Osteoblast (primary cell): ENCODE results near the gene MKRN2OS. TPM values are rescaled to one million over a fixed set of nuclear protein-coding genes. Genes with fewer than 3 reads are reported as not detected.

Experiments used
- DNase-seq: peaks from one replicate; pipeline ENCODE4 v3.0.0; 2011; ENCODE audit warnings: low spot score, mixed read lengths; ENCODE audit not compliant: insufficient read length; ENCODE audit errors: missing footprints
- H2AFZ ChIP-seq: 2 replicates; pipeline ENCODE4 v1.6.0; 2011; ENCODE audit warnings: mild to moderate bottlenecking, low read length
- H3K27ac ChIP-seq: 2 replicates; pipeline ENCODE4 v1.5.1; 2011; ENCODE audit warnings: mild to moderate bottlenecking, low read depth, low read length, moderate library complexity
- H3K27me3 ChIP-seq: 2 replicates; pipeline ENCODE4 v1.6.0; 2012; ENCODE audit warnings: mild to moderate bottlenecking, control low read depth, inconsistent platforms, low read length, moderate library complexity; ENCODE audit not compliant: insufficient read depth
- H3K36me3 ChIP-seq: 2 replicates; pipeline ENCODE4 v1.5.1; 2011; ENCODE audit warnings: mild to moderate bottlenecking, low read length, control low read depth, moderate library complexity; ENCODE audit not compliant: insufficient read depth
- H3K4me1 ChIP-seq: 2 replicates; pipeline ENCODE4 v1.5.1; 2011; ENCODE audit warnings: mild to moderate bottlenecking, low read length, control low read depth, moderate library complexity; ENCODE audit not compliant: insufficient read depth
- H3K4me2 ChIP-seq: 2 replicates; pipeline ENCODE4 v1.6.0; 2011; ENCODE audit warnings: mild to moderate bottlenecking, low read length; ENCODE audit not compliant: insufficient read depth
- H3K4me3 ChIP-seq: fragments of 200-600 bp; sonication (generic); 3 replicates; pipeline ENCODE4 v1.5.1; 2012; ENCODE audit warnings: mild to moderate bottlenecking, low read length, inconsistent platforms; ENCODE audit not compliant: insufficient read depth
- H3K79me2 ChIP-seq: 2 replicates; pipeline ENCODE4 v1.6.0; 2012; ENCODE audit warnings: mild to moderate bottlenecking, low read length, control low read depth, inconsistent platforms; ENCODE audit not compliant: insufficient read depth
- H3K9me3 ChIP-seq: 2 replicates; pipeline ENCODE4 v1.5.1; 2011; ENCODE audit warnings: low read depth, low read length, control low read depth
- H4K20me1 ChIP-seq: 2 replicates; pipeline ENCODE4 v1.6.0; 2012; ENCODE audit warnings: mild to moderate bottlenecking, low read length, control low read depth; ENCODE audit not compliant: insufficient read depth
- CTCF ChIP-seq: IDR thresholded peaks from 2 replicates; pipeline ENCODE4 v1.5.1; 2011; ENCODE audit warnings: mild to moderate bottlenecking, low read depth, low read length, moderate library complexity; ENCODE audit errors: extremely low read depth
- total RNA-seq: library from RNA; depleted of rRNA; stranded (reverse); fragments of >200 nt; gene quantifications from 2 replicates; pipeline ENCODE4 v1.2.3, GENCODE V29; 2012

The MKRN2OS gene
- total RNA-seq: not detected in 2 replicates

GRCh38 chr3:12545473-12545791 is at the start of gene MKRN2OS:
Gene MKRN2OS, minus strand, starts transcription at chr3:12545499. Its CDS starts 35 bp downstream, at chr3:12545464.
- no peaks in the 10 kb centered on the region for H3K4me1 ChIP-seq
- H3K79me2 ChIP-seq: no peaks in the 10 kb centered on the region
- peak; percentile 23 for DNase-seq
- no peak for TF ChIP-seq CTCF
- no peaks in the 10 kb centered on the region for H3K36me3 ChIP-seq
- no peaks in the 10 kb centered on the region for H3K9me3 ChIP-seq
- H3K27me3 ChIP-seq: peaks cover 5% of the 10 kb centered on the region
- H3K4me2 ChIP-seq: no peak within 1 kb of the TSS
- H3K4me3 ChIP-seq: no peak within 1 kb of the TSS
- no peaks in the 10 kb centered on the region for H4K20me1 ChIP-seq
- H3K27ac ChIP-seq: no peak within 1 kb of the TSS
- no peak within 1 kb of the TSS for H2AFZ ChIP-seq

GRCh38 chr3:12593473-12593872 is 48.2 kb upstream of the MKRN2OS start:
- Histone ChIP-seq H3K79me2 (no peaks in the 10 kb centered on the region), H3K4me1 (peaks cover 2% of the 10 kb centered on the region), H2AFZ (no peak overlapping the region), H3K27ac (no peak overlapping the region), H3K4me3 (no peak overlapping the region), H3K36me3 (peaks cover 76% of the 10 kb centered on the region), H3K9me3 (no peaks in the 10 kb centered on the region), H4K20me1 (peaks cover 5% of the 10 kb centered on the region), H3K4me2 (no peak overlapping the region), H3K27me3 (no peaks in the 10 kb centered on the region)
- DNase-seq: peak; percentile 64
- no peak for TF ChIP-seq CTCF

GRCh38 chr3:12591997-12592715 is 46.9 kb upstream of the MKRN2OS start:
- H4K20me1 ChIP-seq: peaks cover 11% of the 10 kb centered on the region
- no peaks in the 10 kb centered on the region for H3K9me3 ChIP-seq
- DNase-seq: no peak
- no peak overlapping the region for H2AFZ ChIP-seq
- no peak overlapping the region for H3K27ac ChIP-seq
- peaks cover 7% of the 10 kb centered on the region for H3K4me1 ChIP-seq
- H3K27me3 ChIP-seq: no peaks in the 10 kb centered on the region
- H3K79me2 ChIP-seq: peaks cover 2% of the 10 kb centered on the region
- no peak overlapping the region for H3K4me3 ChIP-seq
- TF ChIP-seq CTCF: no peak
- H3K36me3 ChIP-seq: peaks cover 73% of the 10 kb centered on the region
- H3K4me2 ChIP-seq: no peak overlapping the region

- no peak overlapping the region for H3K4me3 ChIP-seq
- no peak for DNase-seq
- H3K4me2 ChIP-seq: no peak overlapping the region
- peaks cover 7% of the 10 kb centered on the region for H3K4me1 ChIP-seq
- no peak for TF ChIP-seq CTCF
- peaks cover 11% of the 10 kb centered on the region for H4K20me1 ChIP-seq
- H3K27ac ChIP-seq: no peak overlapping the region
- H3K9me3 ChIP-seq: no peaks in the 10 kb centered on the region
- no peaks in the 10 kb centered on the region for H3K27me3 ChIP-seq
- no peak overlapping the region for H2AFZ ChIP-seq
- H3K36me3 ChIP-seq: peaks cover 71% of the 10 kb centered on the region
- peaks cover 2% of the 10 kb centered on the region for H3K79me2 ChIP-seq
Measured at GRCh38 chr3:12591456-12591855, 46.2 kb upstream of the MKRN2OS start.
